GM06990 (cell line): ENCODE measurements around the gene TJAP1.

Experiments used
- DNase-seq: peaks from one replicate; pipeline ENCODE4 v3.0.0-alpha.2; 2011; ENCODE audit not compliant: insufficient read length; ENCODE audit errors: extremely low read depth
- H3K27me3 ChIP-seq: replicated peaks from 2 replicates; pipeline ENCODE4 v1.6.0; 2011; ENCODE audit warnings: low read length; ENCODE audit not compliant: control insufficient read depth, insufficient read depth
- H3K36me3 ChIP-seq: 2 replicates; pipeline ENCODE4 v1.5.1; 2011; ENCODE audit warnings: low read length; ENCODE audit not compliant: control insufficient read depth, insufficient read depth
- H3K4me3 ChIP-seq: replicated peaks from 2 replicates; pipeline ENCODE4 v1.5.1; 2011; ENCODE audit warnings: low read depth, mild to moderate bottlenecking, control low read depth, low read length
- CTCF ChIP-seq: IDR thresholded peaks from 2 replicates; pipeline ENCODE4 v1.5.1; 2011; ENCODE audit warnings: low read length, control low read depth, mild to moderate bottlenecking, inconsistent platforms; ENCODE audit not compliant: insufficient read depth, poor library complexity, severe bottlenecking

The TJAP1 gene

GRCh38 chr6:43493833-43494232, 16.5 kb downstream of the TJAP1 start:
- no peak for TF ChIP-seq CTCF
- H3K36me3 ChIP-seq: peaks cover 11% of the 10 kb centered on the region

GRCh38 chr6:43494321-43494720, 17.0 kb downstream of the TJAP1 start:
- Histone ChIP-seq H3K4me3 (no peak overlapping the region), H3K36me3 (peaks cover 16% of the 10 kb centered on the region), H3K27me3 (no peaks in the 10 kb centered on the region)
- TF ChIP-seq CTCF: no peak
- DNase-seq: no peak

More at GRCh38 chr6:43493833-43494232, 16.5 kb downstream of the TJAP1 start:
- no peaks in the 10 kb centered on the region for H3K27me3 ChIP-seq
- DNase-seq: no peak
- no peak overlapping the region for H3K4me3 ChIP-seq

- H3K27me3 ChIP-seq: no peaks in the 10 kb centered on the region
- H3K36me3 ChIP-seq: peaks cover 13% of the 10 kb centered on the region
- no peak for DNase-seq
- H3K4me3 ChIP-seq: no peak overlapping the region
- TF ChIP-seq CTCF: no peak
Observed at GRCh38 chr6:43494766-43495165, 17.4 kb downstream of the TJAP1 start.

GRCh38 chr6:43495409-43495941, 18.1 kb downstream of the TJAP1 start:
- DNase-seq: no peak
- Histone ChIP-seq H3K4me3 (no peak overlapping the region), H3K36me3 (peaks cover 17% of the 10 kb centered on the region), H3K27me3 (no peaks in the 10 kb centered on the region)
- peak; percentile 4 for TF ChIP-seq CTCF

- no peak for DNase-seq
- H3K27me3 ChIP-seq: no peaks in the 10 kb centered on the region
- peaks cover 22% of the 10 kb centered on the region for H3K36me3 ChIP-seq
Observed at GRCh38 chr6:43496370-43497128, 19.2 kb downstream of the TJAP1 start.

More at GRCh38 chr6:43496370-43497128, 19.2 kb downstream of the TJAP1 start:
- peak; percentile 53 for TF ChIP-seq CTCF
- H3K4me3 ChIP-seq: no peak overlapping the region
